Sciatic nerve (tissue), 2 donors: ENCODE measurements around the gene ATP1A2. TPM values are rescaled to one million over a fixed set of nuclear protein-coding genes. Genes with fewer than 3 reads are reported as not detected.
"Not testable (repeated sequence)": the region's sequence is repeated elsewhere in the genome, so short reads cannot be mapped to it uniquely, and the experiment has no call there.

ENCODE experiments used
- ATAC-seq: fragments of 200-7000 bp; cut with Tn5 transposase; one replicate; pipeline ENCODE4 v1.9.1; 2020; ENCODE audit warnings: mild to moderate bottlenecking, moderate library complexity
- DNase-seq: peaks from one replicate; pipeline ENCODE4 v3.0.0-alpha.2; 2020; ENCODE audit warnings: low spot score
- intact Hi-C: fragments of 100-400 bp; cut with DNase I; formaldehyde crosslinking; loops from one replicate; pipeline ENCODE4 v1.14.2; 2022
- total RNA-seq: library from RNA; stranded (reverse); fragmentation: NEBNext Ultra II Directional; extraction: Animal tissue kit (Norgen Biotek cat#: 25700); gene quantifications from one replicate; pipeline ENCODE4 v1.2.1, GENCODE V29; 2021
- donor health status: DM: no; HTN: no; CAD: no.
- donor health status: DM: no; HTN: no; CAD: no.

The ATP1A2 gene
- total RNA-seq, 1 donor from 2014 or later = 136 TPM

GRCh38 chr1:160116283-160117147 is 956 bp downstream of the ATP1A2 start:
- DNase-seq (no peak), ATAC-seq (peak; percentile 0)
- intact Hi-C loops = no loop called here

- ATAC-seq (peak; percentile 4), DNase-seq (no peak)
- intact Hi-C loops = no loop called here
Measured at GRCh38 chr1:160117300-160117699, 1.7 kb downstream of the ATP1A2 start.

- DNase-seq = peak; percentile 77
- peak; percentile 81 for ATAC-seq
- intact Hi-C loops = no loop called here
Measured at GRCh38 chr1:160117709-160118183, 2.2 kb downstream of the ATP1A2 start.

- intact Hi-C loops = no loop called here
- no peak for ATAC-seq
- DNase-seq = no peak
Measured at GRCh38 chr1:160118928-160119327, 3.4 kb downstream of the ATP1A2 start.

GRCh38 chr1:160120797-160121196 is 5.2 kb downstream of the ATP1A2 start:
- intact Hi-C loops = no loop called here
- DNase-seq (no peak), ATAC-seq (no peak)

- no peak for DNase-seq
- ATAC-seq = no peak
- intact Hi-C loops = no loop called here
Measured at GRCh38 chr1:160121388-160121787, 5.8 kb downstream of the ATP1A2 start.

- intact Hi-C loops = no loop called here
- no peak for DNase-seq
- ATAC-seq = no peak
Measured at GRCh38 chr1:160122978-160123495, 7.5 kb downstream of the ATP1A2 start.

- no peak for DNase-seq
Measured at GRCh38 chr1:160123726-160124125, 8.2 kb downstream of the ATP1A2 start.

GRCh38 chr1:160124705-160125478 is 9.3 kb downstream of the ATP1A2 start:
- intact Hi-C loops = no loop called here
- ATAC-seq (peak; percentile 31), DNase-seq (no peak)

More at GRCh38 chr1:160123726-160124125, 8.2 kb downstream of the ATP1A2 start:
- intact Hi-C loops = no loop called here
- ATAC-seq = no peak

GRCh38 chr1:160125746-160126145 is 10.2 kb downstream of the ATP1A2 start:
- DNase-seq (no peak), ATAC-seq (peak; percentile 38)
- intact Hi-C loops = no loop called here

- ATAC-seq, intact Hi-C loops, DNase-seq: not testable (repeated sequence)
Measured at GRCh38 chr1:160126342-160126741, 10.8 kb downstream of the ATP1A2 start.

GRCh38 chr1:160127381-160127780 is 11.8 kb downstream of the ATP1A2 start:
- DNase-seq (no peak), ATAC-seq (no peak)
- intact Hi-C loops = no loop called here

- ATAC-seq (no peak), DNase-seq (no peak)
- intact Hi-C loops = no loop called here
Measured at GRCh38 chr1:160127865-160128523, 12.4 kb downstream of the ATP1A2 start.

GRCh38 chr1:160128636-160129035 is 13.1 kb downstream of the ATP1A2 start:
- ATAC-seq (no peak), DNase-seq (no peak)
- intact Hi-C loops = no loop called here

- DNase-seq (no peak), ATAC-seq (no peak)
- intact Hi-C loops = no loop called here
Measured at GRCh38 chr1:160129046-160129445, 13.5 kb downstream of the ATP1A2 start.

GRCh38 chr1:160129558-160129957 is 14.0 kb downstream of the ATP1A2 start:
- ATAC-seq (no peak), DNase-seq (no peak)
- intact Hi-C loops = no loop called here

- no peak for DNase-seq
- intact Hi-C loops = no loop called here
Measured at GRCh38 chr1:160129966-160130365, 14.4 kb downstream of the ATP1A2 start.

GRCh38 chr1:160130486-160130885 is 14.9 kb downstream of the ATP1A2 start:
- intact Hi-C loops = no loop called here
- ATAC-seq = no peak
- DNase-seq = no peak

More at GRCh38 chr1:160129966-160130365, 14.4 kb downstream of the ATP1A2 start:
- no peak for ATAC-seq

- no peak for DNase-seq
- ATAC-seq = no peak
- intact Hi-C loops = no loop called here
Measured at GRCh38 chr1:160130939-160131338, 15.4 kb downstream of the ATP1A2 start.
